ENCODE results near the gene EMX1.

- no peak for TF ChIP-seq CTCF (IDR thresholded peaks at IDR 0.05)
- no peak for TF ChIP-seq POLR2A (IDR thresholded peaks at IDR 0.05)
These were observed 21.5 kb upstream of the EMX1 start for GRCh38 chr2:72895759-72896281.

All from lower leg skin (tissue), 3 donors.